HG03432 (cell line): ENCODE results near the gene PCOLCE2.
"Not testable (repeated sequence)": the region's sequence is repeated elsewhere in the genome, so short reads cannot be mapped to it uniquely, and the experiment has no call there.

Experiments
- ATAC-seq: cut with Tn5 transposase; IDR thresholded peaks from one replicate; pipeline ENCODE4 v1.9.1; 2021; ENCODE audit warnings: mild to moderate bottlenecking, moderate library complexity; ENCODE audit not compliant: unreplicated experiment

Gene PCOLCE2

GRCh38 chr3:142904639-142905436, 16.0 kb upstream of the PCOLCE2 start:
- peak; percentile 78 for ATAC-seq

GRCh38 chr3:142902356-142902755, 13.5 kb upstream of the PCOLCE2 start:
- ATAC-seq: no peak

GRCh38 chr3:142898346-142899213, 9.7 kb upstream of the PCOLCE2 start:
- ATAC-seq: no peak

- no peak for ATAC-seq
Measured at GRCh38 chr3:142897807-142898206, 8.9 kb upstream of the PCOLCE2 start.

- ATAC-seq: no peak
Measured at GRCh38 chr3:142896996-142897395, 8.1 kb upstream of the PCOLCE2 start.

- no peak for ATAC-seq
Measured at GRCh38 chr3:142896201-142896755, 7.4 kb upstream of the PCOLCE2 start.

GRCh38 chr3:142894493-142894892, 5.6 kb upstream of the PCOLCE2 start:
- no peak for ATAC-seq

GRCh38 chr3:142892714-142893113, 3.8 kb upstream of the PCOLCE2 start:
- ATAC-seq: no peak

- ATAC-seq: no peak
Measured at GRCh38 chr3:142890592-142890991, 1.7 kb upstream of the PCOLCE2 start.

GRCh38 chr3:142889212-142890014, 530 bp upstream of the PCOLCE2 start:
- ATAC-seq: no peak

GRCh38 chr3:142888099-142888480, 793 bp downstream of the PCOLCE2 start:
- no peak for ATAC-seq

- no peak for ATAC-seq
Measured at GRCh38 chr3:142886940-142887339, 1.9 kb downstream of the PCOLCE2 start.

GRCh38 chr3:142886021-142886420, 2.9 kb downstream of the PCOLCE2 start:
- no peak for ATAC-seq

- ATAC-seq: no peak
Measured at GRCh38 chr3:142884531-142884930, 4.4 kb downstream of the PCOLCE2 start.

GRCh38 chr3:142883534-142883933, 5.3 kb downstream of the PCOLCE2 start:
- not testable (repeated sequence) for ATAC-seq

GRCh38 chr3:142881445-142882224, 7.2 kb downstream of the PCOLCE2 start:
- no peak for ATAC-seq

GRCh38 chr3:142878649-142879300, 10.1 kb downstream of the PCOLCE2 start:
- ATAC-seq: no peak

- ATAC-seq: no peak
Measured at GRCh38 chr3:142876417-142876816, 12.5 kb downstream of the PCOLCE2 start.

- ATAC-seq: no peak
Measured at GRCh38 chr3:142875583-142876207, 13.2 kb downstream of the PCOLCE2 start.
